Dendritic cell treated with granulocyte-macrophage colony-stimulating factor and Interleukin-4, amounts not matched to agents 40 ng/mL and 50 ng/mL, for 4 days (primary cell): ENCODE data around the gene KATNAL2.

ENCODE experiments used
- H3K27ac Mint-ChIP-seq: one replicate; pipeline ENCODE4 v1.8.0; 2022; ENCODE audit warnings: mild to moderate bottlenecking, mixed read lengths
- H3K27me3 Mint-ChIP-seq: one replicate; pipeline ENCODE4 v1.8.0; 2022; ENCODE audit warnings: mild to moderate bottlenecking, mixed read lengths
- H3K36me3 Mint-ChIP-seq: one replicate; pipeline ENCODE4 v1.8.0; 2022; ENCODE audit warnings: low read depth, mixed read lengths
- H3K4me1 Mint-ChIP-seq: one replicate; pipeline ENCODE4 v1.8.0; 2022; ENCODE audit warnings: low read depth, mixed read lengths
- H3K4me3 Mint-ChIP-seq: one replicate; pipeline ENCODE4 v1.8.0; 2022; ENCODE audit warnings: mild to moderate bottlenecking, moderate library complexity, mixed read lengths
- H3K9me3 Mint-ChIP-seq: one replicate; pipeline ENCODE4 v1.8.0; 2022; ENCODE audit warnings: mixed read lengths
- intact Hi-C: fragments of 100-400 bp; cut with micrococcal nuclease; formaldehyde crosslinking; loops from one replicate; pipeline ENCODE4 v1.15.0; 2022

The KATNAL2 gene

GRCh38 chr18:47146206-47146605, 228.8 kb downstream of the KATNAL2 start:
- H3K9me3 Mint-ChIP-seq: no peaks in the 10 kb centered on the region

GRCh38 chr18:47149457-47150028, 232.1 kb downstream of the KATNAL2 start:
- intact Hi-C loops: loop anchor here (1.0 kb wide), 1 partner anchor 27 kb away; the partner anchor contains the start of gene IER3IP1
- Mint-ChIP-seq H3K36me3 (peaks cover 21% of the 10 kb centered on the region), H3K27ac (peak overlapping the region; percentile 98)

More at GRCh38 chr18:47146206-47146605, 228.8 kb downstream of the KATNAL2 start:
- Mint-ChIP-seq H3K4me1 (peaks cover 26% of the 10 kb centered on the region), H3K36me3 (peaks cover 14% of the 10 kb centered on the region), H3K27ac (no peak overlapping the region), H3K27me3 (no peaks in the 10 kb centered on the region), H3K4me3 (no peak overlapping the region)
- intact Hi-C loops: no loop called here

GRCh38 chr18:47150029-47150823, 232.8 kb downstream of the KATNAL2 start, which contains the start of gene HDHD2:
Gene HDHD2 (minus strand): TSS chr18:47150500. CDS start chr18:47136439, 14,061 bp downstream.
- Mint-ChIP-seq H3K9me3 (no peaks in the 10 kb centered on the region), H3K4me3 (peak within 1 kb of the TSS; percentile 98), H3K36me3 (peaks cover 22% of the 10 kb centered on the region), H3K27ac (peak within 1 kb of the TSS; percentile 98), H3K4me1 (peaks cover 31% of the 10 kb centered on the region), H3K27me3 (no peaks in the 10 kb centered on the region)
- intact Hi-C loops: loop anchor here (1.0 kb wide), 1 partner anchor 26 kb away; the partner anchor contains the start of gene IER3IP1

More at GRCh38 chr18:47149457-47150028, 232.1 kb downstream of the KATNAL2 start:
- peak overlapping the region; percentile 98 for H3K4me3 Mint-ChIP-seq
- H3K4me1 Mint-ChIP-seq: peaks cover 31% of the 10 kb centered on the region
- H3K9me3 Mint-ChIP-seq: no peaks in the 10 kb centered on the region
- H3K27me3 Mint-ChIP-seq: no peaks in the 10 kb centered on the region

DNA sequence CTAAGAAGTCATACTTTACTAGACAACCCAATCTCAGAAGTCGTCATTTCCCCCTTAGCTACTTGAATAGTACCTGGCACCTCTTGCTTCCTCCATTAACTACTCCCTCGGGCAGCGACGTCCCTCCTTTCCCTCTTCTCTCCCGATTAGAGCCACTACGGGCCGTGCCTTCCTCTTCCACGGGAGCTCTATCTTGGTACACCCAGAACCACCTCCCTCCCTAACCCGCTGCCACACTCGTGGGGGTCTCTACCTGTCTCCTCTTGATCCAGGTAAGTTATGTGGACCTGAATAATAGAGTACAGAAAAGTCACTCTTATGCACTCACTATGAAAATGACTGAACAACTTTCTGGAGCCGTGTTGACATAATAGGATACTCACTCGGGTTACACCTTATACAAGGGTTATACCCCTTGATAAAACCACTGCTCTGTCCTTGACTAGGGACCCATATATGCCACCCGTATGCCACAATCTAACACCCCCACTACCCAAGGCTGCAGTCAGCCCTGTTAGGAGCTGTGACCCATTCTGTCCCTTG, 233.5 kb downstream of the KATNAL2 start:
- Mint-ChIP-seq H3K9me3 (no peaks in the 10 kb centered on the region), H3K27ac (peak overlapping the region; percentile 98), H3K4me1 (peaks cover 31% of the 10 kb centered on the region), H3K4me3 (peak overlapping the region; percentile 98), H3K36me3 (peaks cover 24% of the 10 kb centered on the region), H3K27me3 (no peaks in the 10 kb centered on the region)
- intact Hi-C loops: loop anchor here (1.0 kb wide), 1 partner anchor 25 kb away; the partner anchor contains the start of gene IER3IP1

DNA sequence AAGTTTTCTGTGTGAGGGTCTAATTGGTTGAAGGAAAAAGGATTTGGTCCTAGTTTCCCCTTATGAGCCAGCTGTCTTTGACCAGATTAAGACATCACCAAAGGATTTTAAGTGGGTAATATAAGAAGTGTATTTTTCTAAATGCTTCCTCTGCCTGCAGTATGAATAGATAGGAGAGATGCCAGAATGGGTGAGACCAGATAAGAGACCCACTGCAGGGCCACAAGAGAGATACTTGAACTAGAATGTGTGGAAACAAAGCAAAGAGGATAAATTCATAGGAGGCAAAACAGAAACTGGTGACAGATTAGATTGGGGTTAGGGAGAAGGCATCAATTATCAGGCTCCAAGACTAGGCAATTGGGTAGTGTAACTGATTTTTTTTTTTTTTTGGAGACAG, 234.0 kb downstream of the KATNAL2 start:
- Mint-ChIP-seq H3K36me3 (peaks cover 30% of the 10 kb centered on the region), H3K4me3 (peak overlapping the region; percentile 98), H3K4me1 (peaks cover 31% of the 10 kb centered on the region), H3K27me3 (no peaks in the 10 kb centered on the region), H3K27ac (peak overlapping the region; percentile 98), H3K9me3 (no peaks in the 10 kb centered on the region)
- intact Hi-C loops: no loop called here
